Measurements from ENCODE around the gene RCOR3.

GRCh38 chr1:211333906-211334305 is 74.7 kb downstream of the RCOR3 start:
- TF ChIP-seq POLR2AphosphoS5 (IDR thresholded peaks at IDR 0.05; ENCODE audit: low read depth, low read length) (no peak), POLR2A (IDR thresholded peaks at IDR 0.05; ENCODE audit: low read depth, low read length) (no peak), TAF1 (IDR thresholded peaks at IDR 0.05; ENCODE audit: borderline replicate concordance, low read depth, low read length) (no peak)
